ENCODE data around the gene POMC. TPM values are rescaled to one million over a fixed set of nuclear protein-coding genes. Genes with fewer than 3 reads are reported as not detected.

Gene POMC
- total and polyA plus RNA-seq, 2 donors (not counting 1 experiment from before 2014, with no cell fraction given): 3.4 to 16.7 TPM

- H3K9me3 Mint-ChIP-seq (ENCODE audit: insufficient read depth): no peaks in the 10 kb centered on the region
- intact Hi-C loops (cut with micrococcal nuclease): no loop called here
- no peak overlapping the region for H3K27ac Mint-ChIP-seq
- CTCF ChIA-PET: interaction anchor here (1.0 kb wide), 1 partner anchor 10 kb away, joined by 3 read pairs; no protein-coding TSS in a partner anchor
- Histone ChIP-seq H3K4me1 (ENCODE audit: control insufficient read depth in 2 of 2, insufficient read depth in 2 of 2, low read length in 2 of 2) (no peaks in the 10 kb centered on the region), H3K4me3 (ENCODE audit: control extremely low read depth in 1 of 5, extremely low read depth in 1 of 5, insufficient read depth in 1 of 5, low read depth in 2 of 5, low read length in 4 of 5) (no peak overlapping the region), H3K4me2 (replicated peaks; ENCODE audit: low read depth, low read length, poor library complexity, severe bottlenecking) (no peak overlapping the region), H3K27ac (ENCODE audit: low read length in 2 of 2) (no peak overlapping the region), H2AFZ (ENCODE audit: insufficient read depth, low read depth, low read length, poor library complexity, severe bottlenecking) (no peak overlapping the region), H4K20me1 (ENCODE audit: control insufficient read depth, insufficient read depth, low read length, poor library complexity, severe bottlenecking) (no peaks in the 10 kb centered on the region), H3K79me2 (ENCODE audit: control insufficient read depth, insufficient read depth, low read length) (no peaks in the 10 kb centered on the region), H3K27me3 (replicated peaks in 1 of 4; ENCODE audit: control extremely low read depth in 1 of 4, control insufficient read depth in 3 of 4, insufficient read depth in 4 of 4, low read length in 3 of 4) (peaks cover 0 to 30% (median 4%) of the 10 kb centered on the region in 4 experiments), H3K36me3 (replicated peaks in 1 of 2; ENCODE audit: control extremely low read depth in 1 of 2, control insufficient read depth in 1 of 2, extremely low read depth in 1 of 2, insufficient read depth in 2 of 2, low read length in 1 of 2) (no peaks in the 10 kb centered on the region), H3K9me3 (ENCODE audit: control extremely low read depth in 1 of 3, control insufficient read depth in 2 of 3, insufficient read depth in 1 of 3, low read length in 2 of 3) (no peaks in the 10 kb centered on the region), H3K9ac (ENCODE audit: low read length) (no peak overlapping the region)
- peaks cover 32% of the 10 kb centered on the region for H3K27me3 Mint-ChIP-seq
- DNase-seq (no peak), ATAC-seq (ENCODE audit: low read depth) (no peak)
- WGBS (ENCODE audit: insufficient coverage): 83% methylated on average over 6 of the region's 6 CpGs
- TF ChIP-seq, protein P1, sequence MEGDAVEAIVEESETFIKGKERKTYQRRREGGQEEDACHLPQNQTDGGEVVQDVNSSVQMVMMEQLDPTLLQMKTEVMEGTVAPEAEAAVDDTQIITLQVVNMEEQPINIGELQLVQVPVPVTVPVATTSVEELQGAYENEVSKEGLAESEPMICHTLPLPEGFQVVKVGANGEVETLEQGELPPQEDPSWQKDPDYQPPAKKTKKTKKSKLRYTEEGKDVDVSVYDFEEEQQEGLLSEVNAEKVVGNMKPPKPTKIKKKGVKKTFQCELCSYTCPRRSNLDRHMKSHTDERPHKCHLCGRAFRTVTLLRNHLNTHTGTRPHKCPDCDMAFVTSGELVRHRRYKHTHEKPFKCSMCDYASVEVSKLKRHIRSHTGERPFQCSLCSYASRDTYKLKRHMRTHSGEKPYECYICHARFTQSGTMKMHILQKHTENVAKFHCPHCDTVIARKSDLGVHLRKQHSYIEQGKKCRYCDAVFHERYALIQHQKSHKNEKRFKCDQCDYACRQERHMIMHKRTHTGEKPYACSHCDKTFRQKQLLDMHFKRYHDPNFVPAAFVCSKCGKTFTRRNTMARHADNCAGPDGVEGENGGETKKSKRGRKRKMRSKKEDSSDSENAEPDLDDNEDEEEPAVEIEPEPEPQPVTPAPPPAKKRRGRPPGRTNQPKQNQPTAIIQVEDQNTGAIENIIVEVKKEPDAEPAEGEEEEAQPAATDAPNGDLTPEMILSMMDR (IDR thresholded peaks at IDR 0.05): no peak
- no peak for TF ChIP-seq EZH2 (IDR thresholded peaks at IDR 0.05; ENCODE audit: borderline replicate concordance, insufficient read depth, low read depth, low read length, poor library complexity, severe bottlenecking)
- no peak overlapping the region for H3K4me3 Mint-ChIP-seq
- H3K4me1 Mint-ChIP-seq: no peaks in the 10 kb centered on the region
- POLR2A ChIA-PET: no interaction called here
These were observed 7.8 kb upstream of the POMC start for GRCh38 chr2:25176138-25176537.

GRCh38 chr2:25174192-25174861 is 5.9 kb upstream of the POMC start:
- Histone ChIP-seq H3K4me3 (ENCODE audit: control extremely low read depth in 1 of 5, extremely low read depth in 1 of 5, insufficient read depth in 1 of 5, low read depth in 2 of 5, low read length in 4 of 5) (no peak overlapping the region), H4K20me1 (ENCODE audit: control insufficient read depth, insufficient read depth, low read length, poor library complexity, severe bottlenecking) (no peaks in the 10 kb centered on the region), H3K4me2 (replicated peaks; ENCODE audit: low read depth, low read length, poor library complexity, severe bottlenecking) (no peak overlapping the region), H3K36me3 (replicated peaks in 1 of 2; ENCODE audit: control extremely low read depth in 1 of 2, control insufficient read depth in 1 of 2, extremely low read depth in 1 of 2, insufficient read depth in 2 of 2, low read length in 1 of 2) (no peaks in the 10 kb centered on the region), H3K9ac (ENCODE audit: low read length) (no peak overlapping the region), H3K4me1 (ENCODE audit: control insufficient read depth in 2 of 2, insufficient read depth in 2 of 2, low read length in 2 of 2) (no peaks in the 10 kb centered on the region), H3K27me3 (replicated peaks in 1 of 4; ENCODE audit: control extremely low read depth in 1 of 4, control insufficient read depth in 3 of 4, insufficient read depth in 4 of 4, low read length in 3 of 4) (peaks cover 0 to 40% (median 10%) of the 10 kb centered on the region in 4 experiments), H2AFZ (ENCODE audit: insufficient read depth, low read depth, low read length, poor library complexity, severe bottlenecking) (no peak overlapping the region), H3K9me3 (ENCODE audit: control extremely low read depth in 1 of 3, control insufficient read depth in 2 of 3, insufficient read depth in 1 of 3, low read length in 2 of 3) (peaks cover 0 to 6% (median 0%) of the 10 kb centered on the region in 3 donors), H3K27ac (ENCODE audit: low read length in 2 of 2) (no peak overlapping the region), H3K79me2 (ENCODE audit: control insufficient read depth, insufficient read depth, low read length) (no peaks in the 10 kb centered on the region)
- intact Hi-C loops (cut with micrococcal nuclease): no loop called here
- H3K4me1 Mint-ChIP-seq: peaks cover under 1% of the 10 kb centered on the region
- WGBS (ENCODE audit: insufficient coverage): 87% methylated on average over 6 of the region's 6 CpGs
- H3K27ac Mint-ChIP-seq: no peak overlapping the region
- POLR2A ChIA-PET: no interaction called here
- DNase-seq (no peak), ATAC-seq (ENCODE audit: low read depth) (no peak)
- CTCF ChIA-PET: interaction anchor here (1.7 to 2.0 kb wide), 2 partner anchors 9 to 22 kb away, joined by 5 to 6 read pairs; no protein-coding TSS in a partner anchor
- no peak for TF ChIP-seq EZH2 (IDR thresholded peaks at IDR 0.05; ENCODE audit: borderline replicate concordance, insufficient read depth, low read depth, low read length, poor library complexity, severe bottlenecking)
- TF ChIP-seq, protein P1 (IDR thresholded peaks at IDR 0.05): no peak
- no peaks in the 10 kb centered on the region for H3K9me3 Mint-ChIP-seq (ENCODE audit: insufficient read depth)
- no peak overlapping the region for H3K4me3 Mint-ChIP-seq
- peaks cover 45% of the 10 kb centered on the region for H3K27me3 Mint-ChIP-seq
